Fibroblast of lung (primary cell): ENCODE measurements around the gene SNPH.

ENCODE experiments used
- CTCF ChIP-seq, 2 donors: IDR thresholded peaks in 1 of 2; conservative IDR thresholded peaks in 1 of 2; 1 replicate in 1 of 2; 2 replicates in 1 of 2; pipeline ENCODE4 v1.5.1; 2011 to 2012; ENCODE audit warnings: low read length in 2 of 2, control low read depth in 1 of 2, inconsistent platforms in 1 of 2, low read depth in 1 of 2, mild to moderate bottlenecking in 1 of 2
- EZH2 ChIP-seq: IDR thresholded peaks from 2 replicates; pipeline ENCODE4 v1.5.1; 2012; ENCODE audit warnings: low read length, control low read depth, mild to moderate bottlenecking; ENCODE audit errors: missing control alignments

GRCh38 chr20:1247689-1248088 lies 18.4 kb upstream of the SNPH start:
- TF ChIP-seq CTCF (conservative IDR thresholded peaks at IDR 0.05 in 1 of 2, IDR thresholded peaks at IDR 0.05 in 1 of 2; ENCODE audit: low read depth in 1 of 2, low read length in 2 of 2) (no peak), EZH2 (no peak)
